ENCODE measurements around the gene SGK1.

DNA sequence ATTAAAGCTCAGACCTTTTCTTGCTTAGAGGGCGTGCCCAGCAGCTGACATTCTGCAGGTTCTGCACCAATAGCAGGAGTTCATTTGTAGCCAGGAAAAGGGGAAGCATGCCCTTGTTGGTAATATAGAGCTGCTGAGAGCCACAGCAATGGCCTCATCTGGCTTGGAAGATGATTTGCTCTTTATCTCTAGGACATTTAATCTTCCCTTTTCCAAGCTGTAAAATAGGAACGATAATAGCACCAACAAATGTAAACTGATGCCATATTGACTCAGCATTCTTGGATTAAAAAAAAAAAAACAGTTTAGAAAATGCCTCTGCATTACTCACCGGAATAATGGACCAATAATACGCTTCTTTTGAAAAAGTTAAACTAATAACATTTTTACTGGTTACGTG, 172.1 kb downstream of the SGK1 start:
- TF ChIP-seq KLF16 (tag by site-specific recombination; IDR thresholded peaks at IDR 0.05) (no peak), CTCF (tag by site-specific recombination; IDR thresholded peaks at IDR 0.05) (no peak), HOXD13 (CRISPR knock-in tag; IDR thresholded peaks at IDR 0.05; ENCODE audit: borderline replicate concordance) (no peak), ZNF19 (tag by site-specific recombination; IDR thresholded peaks at IDR 0.05; ENCODE audit: low read depth) (no peak), ZSCAN30 (tag by site-specific recombination; IDR thresholded peaks at IDR 0.05) (no peak), ZBTB7A (tag by site-specific recombination; IDR thresholded peaks at IDR 0.05; ENCODE audit: low read depth) (no peak)

All from HEK293 (cell line).